Measurements from ENCODE around the gene GGT5.

The GGT5 gene

GRCh38 chr22:24170188-24170587, 74.7 kb downstream of the GGT5 start:
- Histone ChIP-seq H3K36me3 (replicated peaks; ENCODE audit: insufficient read depth, low read length) (no peaks in the 10 kb centered on the region), H3F3A (ENCODE audit: insufficient read depth, low read length) (no peaks in the 10 kb centered on the region), H2AFZ (ENCODE audit: low read length) (no peak overlapping the region), H3K27me3 (replicated peaks; ENCODE audit: insufficient read depth, low read length) (no peaks in the 10 kb centered on the region), H3K4me3 (ENCODE audit: low read length) (no peak overlapping the region), H3K9me2 (replicated peaks; ENCODE audit: insufficient read depth, low read length) (no peaks in the 10 kb centered on the region), H3K27ac (ENCODE audit: low read length) (no peak overlapping the region), H3K79me2 (ENCODE audit: low read length) (no peaks in the 10 kb centered on the region), H3K9me3 (replicated peaks; ENCODE audit: insufficient read depth, low read length) (no peaks in the 10 kb centered on the region), H4K20me1 (ENCODE audit: insufficient read depth, low read length) (no peaks in the 10 kb centered on the region), H3K9ac (ENCODE audit: low read length) (no peak overlapping the region), H3K4me2 (ENCODE audit: low read depth, low read length) (no peak overlapping the region), H3K4me1 (ENCODE audit: low read length) (no peaks in the 10 kb centered on the region)
- DNase-seq: no peak
- TF ChIP-seq EZH2 (optimal IDR thresholded peaks at IDR 0.05; ENCODE audit: low read depth, low read length) (no peak), EZH2phosphoT487 (IDR thresholded peaks at IDR 0.05; ENCODE audit: low read length) (no peak)
- TF ChIP-seq, protein P1, sequence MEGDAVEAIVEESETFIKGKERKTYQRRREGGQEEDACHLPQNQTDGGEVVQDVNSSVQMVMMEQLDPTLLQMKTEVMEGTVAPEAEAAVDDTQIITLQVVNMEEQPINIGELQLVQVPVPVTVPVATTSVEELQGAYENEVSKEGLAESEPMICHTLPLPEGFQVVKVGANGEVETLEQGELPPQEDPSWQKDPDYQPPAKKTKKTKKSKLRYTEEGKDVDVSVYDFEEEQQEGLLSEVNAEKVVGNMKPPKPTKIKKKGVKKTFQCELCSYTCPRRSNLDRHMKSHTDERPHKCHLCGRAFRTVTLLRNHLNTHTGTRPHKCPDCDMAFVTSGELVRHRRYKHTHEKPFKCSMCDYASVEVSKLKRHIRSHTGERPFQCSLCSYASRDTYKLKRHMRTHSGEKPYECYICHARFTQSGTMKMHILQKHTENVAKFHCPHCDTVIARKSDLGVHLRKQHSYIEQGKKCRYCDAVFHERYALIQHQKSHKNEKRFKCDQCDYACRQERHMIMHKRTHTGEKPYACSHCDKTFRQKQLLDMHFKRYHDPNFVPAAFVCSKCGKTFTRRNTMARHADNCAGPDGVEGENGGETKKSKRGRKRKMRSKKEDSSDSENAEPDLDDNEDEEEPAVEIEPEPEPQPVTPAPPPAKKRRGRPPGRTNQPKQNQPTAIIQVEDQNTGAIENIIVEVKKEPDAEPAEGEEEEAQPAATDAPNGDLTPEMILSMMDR (IDR thresholded peaks at IDR 0.05; ENCODE audit: low read length): no peak

Data from MM.1S (cell line).